ENCODE measurements around the gene ANXA2. TPM values are rescaled to one million over a fixed set of nuclear protein-coding genes. Genes with fewer than 3 reads are reported as not detected.

The ANXA2 gene
- polyA plus RNA-seq, 1 of the 3 experiments (the other 2 are of a cell fraction): 4,669 TPM

DNA sequence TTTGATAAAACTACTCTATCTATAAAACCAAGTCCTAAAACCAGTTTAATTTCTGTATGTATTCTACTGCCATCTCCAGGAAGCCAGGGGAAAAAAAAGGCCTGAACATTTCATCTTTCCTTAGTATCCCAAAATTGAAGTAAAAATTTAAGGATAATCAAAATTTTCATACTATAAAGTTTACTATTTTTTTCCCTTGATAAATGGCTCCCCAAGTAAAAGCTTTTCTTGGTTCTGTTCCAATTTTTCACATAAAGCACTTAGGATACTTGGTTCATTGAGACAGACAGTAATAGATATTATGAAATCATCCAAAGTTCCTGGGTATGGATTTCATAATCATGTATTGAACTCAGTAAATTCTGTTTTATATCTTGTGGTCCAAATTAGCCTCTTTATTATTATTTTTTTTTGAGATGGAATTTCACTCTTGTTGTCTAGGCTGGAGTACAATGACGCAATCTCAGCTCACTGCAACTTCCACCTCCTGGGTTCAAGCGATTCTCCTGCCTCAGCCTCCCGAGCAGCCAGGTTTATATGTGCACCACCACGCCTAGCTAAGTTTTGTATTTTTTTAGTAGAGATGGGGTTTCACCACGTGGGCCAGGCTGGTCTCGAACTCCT is 46.6 kb upstream of the ANXA2 start:
- Histone ChIP-seq H3K27me3 (ENCODE audit: insufficient read depth) (no peaks in the 10 kb centered on the region), H3K9me2 (no peaks in the 10 kb centered on the region), H3K79me2 (ENCODE audit: insufficient read depth) (peaks cover 28% of the 10 kb centered on the region), H3K27ac (ENCODE audit: low read depth in 2 of 2, low read length in 1 of 2) (peak overlapping the region in 1 of 2 experiments; percentile 19; a peak in 1 of 4 replicates), H3K9ac (no peak overlapping the region), H4K20me1 (ENCODE audit: insufficient read depth) (no peaks in the 10 kb centered on the region), H3K4me1 (ENCODE audit: control insufficient read depth in 1 of 2, insufficient read depth in 2 of 2, low read depth in 1 of 2, low read length in 1 of 2) (peaks cover 5 to 6% of the 10 kb centered on the region in 2 experiments; a peak in 3 of 4 replicates), H2AFZ (ENCODE audit: low read depth) (no peak overlapping the region), H3K9me3 (no peaks in the 10 kb centered on the region), H3K36me3 (replicated peaks in 1 of 2; ENCODE audit: control insufficient read depth in 1 of 2, insufficient read depth in 2 of 2, low read length in 1 of 2) (peaks cover 24 to 31% of the 10 kb centered on the region in 2 experiments), H3K4me2 (no peak overlapping the region), H3F3A (replicated peaks; ENCODE audit: insufficient read depth) (peaks cover 31% of the 10 kb centered on the region), H3K4me3 (ENCODE audit: low read depth in 2 of 2, low read length in 1 of 2) (no peak overlapping the region)
- 87% methylated on average over 6 of the region's 6 CpGs for WGBS (ENCODE audit: low lambda C conversion rate)
- peak; percentile 10 for DNase-seq
- POLR2A ChIA-PET: no interaction called here
- CTCF ChIA-PET: interaction anchor here (0.7 to 4.7 kb wide), 14 partner anchors 8 to 119 kb away, joined by 3 to 46 read pairs (median 3); no protein-coding TSS in a partner anchor
- TF ChIP-seq, protein P1, sequence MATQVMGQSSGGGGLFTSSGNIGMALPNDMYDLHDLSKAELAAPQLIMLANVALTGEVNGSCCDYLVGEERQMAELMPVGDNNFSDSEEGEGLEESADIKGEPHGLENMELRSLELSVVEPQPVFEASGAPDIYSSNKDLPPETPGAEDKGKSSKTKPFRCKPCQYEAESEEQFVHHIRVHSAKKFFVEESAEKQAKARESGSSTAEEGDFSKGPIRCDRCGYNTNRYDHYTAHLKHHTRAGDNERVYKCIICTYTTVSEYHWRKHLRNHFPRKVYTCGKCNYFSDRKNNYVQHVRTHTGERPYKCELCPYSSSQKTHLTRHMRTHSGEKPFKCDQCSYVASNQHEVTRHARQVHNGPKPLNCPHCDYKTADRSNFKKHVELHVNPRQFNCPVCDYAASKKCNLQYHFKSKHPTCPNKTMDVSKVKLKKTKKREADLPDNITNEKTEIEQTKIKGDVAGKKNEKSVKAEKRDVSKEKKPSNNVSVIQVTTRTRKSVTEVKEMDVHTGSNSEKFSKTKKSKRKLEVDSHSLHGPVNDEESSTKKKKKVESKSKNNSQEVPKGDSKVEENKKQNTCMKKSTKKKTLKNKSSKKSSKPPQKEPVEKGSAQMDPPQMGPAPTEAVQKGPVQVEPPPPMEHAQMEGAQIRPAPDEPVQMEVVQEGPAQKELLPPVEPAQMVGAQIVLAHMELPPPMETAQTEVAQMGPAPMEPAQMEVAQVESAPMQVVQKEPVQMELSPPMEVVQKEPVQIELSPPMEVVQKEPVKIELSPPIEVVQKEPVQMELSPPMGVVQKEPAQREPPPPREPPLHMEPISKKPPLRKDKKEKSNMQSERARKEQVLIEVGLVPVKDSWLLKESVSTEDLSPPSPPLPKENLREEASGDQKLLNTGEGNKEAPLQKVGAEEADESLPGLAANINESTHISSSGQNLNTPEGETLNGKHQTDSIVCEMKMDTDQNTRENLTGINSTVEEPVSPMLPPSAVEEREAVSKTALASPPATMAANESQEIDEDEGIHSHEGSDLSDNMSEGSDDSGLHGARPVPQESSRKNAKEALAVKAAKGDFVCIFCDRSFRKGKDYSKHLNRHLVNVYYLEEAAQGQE (IDR thresholded peaks at IDR 0.05; ENCODE audit: low read depth, low read length): no peak
- TF ChIP-seq, protein P2, sequence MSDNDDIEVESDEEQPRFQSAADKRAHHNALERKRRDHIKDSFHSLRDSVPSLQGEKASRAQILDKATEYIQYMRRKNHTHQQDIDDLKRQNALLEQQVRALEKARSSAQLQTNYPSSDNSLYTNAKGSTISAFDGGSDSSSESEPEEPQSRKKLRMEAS (IDR thresholded peaks at IDR 0.05; ENCODE audit: low read depth): no peak
- TF ChIP-seq SMC3 (IDR thresholded peaks at IDR 0.05; ENCODE audit: low read depth, low read length): peak; percentile 44
- TF ChIP-seq, protein P3, sequence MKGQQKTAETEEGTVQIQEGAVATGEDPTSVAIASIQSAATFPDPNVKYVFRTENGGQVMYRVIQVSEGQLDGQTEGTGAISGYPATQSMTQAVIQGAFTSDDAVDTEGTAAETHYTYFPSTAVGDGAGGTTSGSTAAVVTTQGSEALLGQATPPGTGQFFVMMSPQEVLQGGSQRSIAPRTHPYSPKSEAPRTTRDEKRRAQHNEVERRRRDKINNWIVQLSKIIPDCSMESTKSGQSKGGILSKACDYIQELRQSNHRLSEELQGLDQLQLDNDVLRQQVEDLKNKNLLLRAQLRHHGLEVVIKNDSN (IDR thresholded peaks at IDR 0.05; ENCODE audit: borderline replicate concordance, low read depth): no peak
- no peak for TF ChIP-seq GATA2 (CRISPR knock-in tag; IDR thresholded peaks at IDR 0.05)
- TF ChIP-seq SIN3A (IDR thresholded peaks at IDR 0.05; ENCODE audit: borderline replicate concordance, low read depth, low read length): no peak
- TF ChIP-seq NRF1 (IDR thresholded peaks at IDR 0.05; ENCODE audit: low read depth, low read length): no peak
- TF ChIP-seq GABPA (IDR thresholded peaks at IDR 0.05; ENCODE audit: low read depth): no peak
- TF ChIP-seq RAD21 (IDR thresholded peaks at IDR 0.05; ENCODE audit: low read length): peak; percentile 68
- TF ChIP-seq CHD2 (IDR thresholded peaks at IDR 0.05; ENCODE audit: low read length, partially characterized antibody): no peak
- no peak for TF ChIP-seq MEF2A (IDR thresholded peaks at IDR 0.05; ENCODE audit: borderline replicate concordance, low read depth)
- TF ChIP-seq TAF1 (IDR thresholded peaks at IDR 0.05; ENCODE audit: borderline replicate concordance, low read depth, low read length): no peak
- TF ChIP-seq YY1 (IDR thresholded peaks at IDR 0.05; ENCODE audit: low read depth): no peak
- TF ChIP-seq, protein P4, sequence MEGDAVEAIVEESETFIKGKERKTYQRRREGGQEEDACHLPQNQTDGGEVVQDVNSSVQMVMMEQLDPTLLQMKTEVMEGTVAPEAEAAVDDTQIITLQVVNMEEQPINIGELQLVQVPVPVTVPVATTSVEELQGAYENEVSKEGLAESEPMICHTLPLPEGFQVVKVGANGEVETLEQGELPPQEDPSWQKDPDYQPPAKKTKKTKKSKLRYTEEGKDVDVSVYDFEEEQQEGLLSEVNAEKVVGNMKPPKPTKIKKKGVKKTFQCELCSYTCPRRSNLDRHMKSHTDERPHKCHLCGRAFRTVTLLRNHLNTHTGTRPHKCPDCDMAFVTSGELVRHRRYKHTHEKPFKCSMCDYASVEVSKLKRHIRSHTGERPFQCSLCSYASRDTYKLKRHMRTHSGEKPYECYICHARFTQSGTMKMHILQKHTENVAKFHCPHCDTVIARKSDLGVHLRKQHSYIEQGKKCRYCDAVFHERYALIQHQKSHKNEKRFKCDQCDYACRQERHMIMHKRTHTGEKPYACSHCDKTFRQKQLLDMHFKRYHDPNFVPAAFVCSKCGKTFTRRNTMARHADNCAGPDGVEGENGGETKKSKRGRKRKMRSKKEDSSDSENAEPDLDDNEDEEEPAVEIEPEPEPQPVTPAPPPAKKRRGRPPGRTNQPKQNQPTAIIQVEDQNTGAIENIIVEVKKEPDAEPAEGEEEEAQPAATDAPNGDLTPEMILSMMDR (IDR thresholded peaks at IDR 0.05): peak; percentile 82
- no peak for TF ChIP-seq RCOR1 (IDR thresholded peaks at IDR 0.05; ENCODE audit: low read length)
